Right atrium auricular region (tissue), 2 donors: Measurements from ENCODE around the gene TBX2. TPM values are rescaled to one million over a fixed set of nuclear protein-coding genes. Genes with fewer than 3 reads are reported as not detected.

Source experiments
- DNase-seq: peaks from one replicate; pipeline ENCODE4 v3.0.0-alpha.2; 2019; ENCODE audit warnings: low spot score
- H3K27ac ChIP-seq, 2 donors: fragments of 200-600 bp; sonication (generic); 1 replicate in 1 of 2; 2 replicates in 1 of 2; pipeline ENCODE4 v1.5.1; 2016 to 2019
- H3K27me3 ChIP-seq, 2 donors: fragments of 200-600 bp; sonication (generic); one replicate each; pipeline versions ENCODE4 v1.5.1 to v1.6.0; 2017 to 2019
- H3K36me3 ChIP-seq: fragments of 200-600 bp; sonication (generic); one replicate; pipeline ENCODE4 v1.5.1; 2016
- H3K4me1 ChIP-seq, 2 donors: fragments of 200-600 bp; sonication (generic); one replicate each; pipeline versions ENCODE4 v1.5.1 to v1.6.0; 2017 to 2019
- H3K4me3 ChIP-seq, 2 donors: fragments of 200-600 bp; sonication (generic); 1 replicate in 1 of 2; 2 replicates in 1 of 2; pipeline ENCODE4 v1.5.1; 2017 to 2019; ENCODE audit warnings: mild to moderate bottlenecking in 1 of 2, moderate library complexity in 1 of 2
- H3K9me3 ChIP-seq, 2 donors: fragments of 200-600 bp; sonication (generic); one replicate each; pipeline ENCODE4 v1.5.1; 2019
- CTCF ChIP-seq, 2 donors: fragments of 200-600 bp; sonication (generic); IDR thresholded peaks; one replicate each; pipeline ENCODE4 v1.5.1; 2019; ENCODE audit warnings: antibody characterized with exemption in 2 of 2
- total RNA-seq, 2 donors: library from RNA; depleted of rRNA; stranded (reverse); fragments of >200 nt; gene quantifications; one replicate each; pipeline ENCODE4 v1.1.0, GENCODE V29; 2016

TBX2 gene
- total RNA-seq, 2 donors from 2014 or later: 4.3 to 6.9 TPM

DNA sequence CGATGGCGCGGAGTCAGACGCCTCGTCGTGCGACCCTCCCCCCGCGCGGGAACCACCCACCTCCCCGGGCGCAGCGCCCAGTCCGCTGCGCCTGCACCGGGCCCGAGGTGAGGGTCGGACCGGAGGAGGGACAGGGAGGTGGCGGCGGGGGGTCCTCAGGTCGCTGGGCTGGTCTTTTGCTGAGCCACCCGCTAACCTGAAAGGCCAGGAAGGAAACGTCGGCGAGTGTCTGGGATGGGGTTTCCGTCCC, 4.9 kb downstream of the TBX2 start:
- Histone ChIP-seq H3K27ac (peak overlapping the region; percentile 16 to 40), H3K36me3 (no peaks in the 10 kb centered on the region)
- no peak for DNase-seq

DNA sequence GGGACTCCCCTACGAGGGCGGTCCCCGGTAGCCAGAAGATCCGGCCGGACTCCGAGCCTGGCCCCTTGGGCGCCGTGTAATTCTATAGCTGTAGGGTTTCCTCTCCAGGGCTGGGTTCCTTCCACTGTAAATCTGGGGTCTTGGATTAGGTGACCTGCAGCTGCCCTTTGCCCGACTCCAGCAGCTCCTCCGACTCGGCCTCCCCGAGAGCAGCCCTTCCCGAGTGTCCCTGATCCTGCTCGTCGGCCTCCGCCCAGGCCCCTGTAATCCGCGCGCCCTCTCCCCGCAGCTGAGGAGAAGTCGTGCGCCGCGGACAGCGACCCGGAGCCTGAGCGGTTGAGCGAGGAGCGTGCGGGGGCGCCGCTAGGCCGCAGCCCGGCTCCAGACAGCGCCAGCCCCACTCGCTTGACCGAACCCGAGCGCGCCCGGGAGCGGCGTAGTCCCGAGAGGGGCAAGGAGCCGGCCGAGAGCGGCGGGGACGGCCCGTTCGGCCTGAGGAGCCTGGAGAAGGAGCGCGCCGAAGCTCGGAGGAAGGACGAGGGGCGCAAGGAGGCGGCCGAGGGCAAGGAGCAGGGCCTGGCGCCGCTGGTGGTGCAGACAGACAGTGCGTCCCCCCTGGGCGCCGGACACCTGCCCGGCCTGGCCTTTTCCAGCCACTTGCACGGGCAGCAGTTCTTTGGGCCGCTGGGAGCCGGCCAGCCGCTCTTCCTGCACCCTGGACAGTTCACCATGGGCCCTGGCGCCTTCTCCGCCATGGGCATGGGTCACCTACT, 5.5 kb downstream of the TBX2 start:
- Histone ChIP-seq H3K27me3 (peaks cover 15 to 29% of the 10 kb centered on the region in 2 donors), H3K36me3 (no peaks in the 10 kb centered on the region), H3K4me3 (peak overlapping the region; percentile 8 to 61), H3K9me3 (no peaks in the 10 kb centered on the region), H3K4me1 (peaks cover 0 to 53% of the 10 kb centered on the region in 2 donors), H3K27ac (peak overlapping the region; percentile 40 to 58)
- TF ChIP-seq CTCF (IDR thresholded peaks at IDR 0.05): no peak
- DNase-seq: no peak

More for the DNA sequence above, 4.9 kb downstream of the TBX2 start:
- peaks cover 0 to 50% of the 10 kb centered on the region in 2 donors for H3K4me1 ChIP-seq
- no peaks in the 10 kb centered on the region for H3K9me3 ChIP-seq
- peak overlapping the region in 1 of 2 donors; percentile 61 for H3K4me3 ChIP-seq
- H3K27me3 ChIP-seq: peaks cover 15 to 29% of the 10 kb centered on the region in 2 donors
- TF ChIP-seq CTCF (IDR thresholded peaks at IDR 0.05): no peak

- no peaks in the 10 kb centered on the region for H3K36me3 ChIP-seq
- H3K27me3 ChIP-seq: peaks cover 19 to 29% of the 10 kb centered on the region in 2 donors
- DNase-seq: no peak
- peaks cover 0 to 55% of the 10 kb centered on the region in 2 donors for H3K4me1 ChIP-seq
- peak overlapping the region; percentile 40 to 58 for H3K27ac ChIP-seq
- no peaks in the 10 kb centered on the region for H3K9me3 ChIP-seq
- H3K4me3 ChIP-seq: peak overlapping the region in 1 of 2 donors; percentile 61
- no peak for TF ChIP-seq CTCF (IDR thresholded peaks at IDR 0.05)
These were observed 6.3 kb downstream of the TBX2 start for GRCh38 chr17:61405686-61406536.

GRCh38 chr17:61406537-61406845, 6.8 kb downstream of the TBX2 start:
- peaks cover 0 to 55% of the 10 kb centered on the region in 2 donors for H3K4me1 ChIP-seq
- H3K36me3 ChIP-seq: no peaks in the 10 kb centered on the region
- peak overlapping the region in 1 of 2 donors; percentile 58 for H3K27ac ChIP-seq
- no peak for TF ChIP-seq CTCF (IDR thresholded peaks at IDR 0.05)
- no peak overlapping the region for H3K4me3 ChIP-seq
- H3K27me3 ChIP-seq: peaks cover 19 to 28% of the 10 kb centered on the region in 2 donors
- no peaks in the 10 kb centered on the region for H3K9me3 ChIP-seq
- DNase-seq: no peak

DNA sequence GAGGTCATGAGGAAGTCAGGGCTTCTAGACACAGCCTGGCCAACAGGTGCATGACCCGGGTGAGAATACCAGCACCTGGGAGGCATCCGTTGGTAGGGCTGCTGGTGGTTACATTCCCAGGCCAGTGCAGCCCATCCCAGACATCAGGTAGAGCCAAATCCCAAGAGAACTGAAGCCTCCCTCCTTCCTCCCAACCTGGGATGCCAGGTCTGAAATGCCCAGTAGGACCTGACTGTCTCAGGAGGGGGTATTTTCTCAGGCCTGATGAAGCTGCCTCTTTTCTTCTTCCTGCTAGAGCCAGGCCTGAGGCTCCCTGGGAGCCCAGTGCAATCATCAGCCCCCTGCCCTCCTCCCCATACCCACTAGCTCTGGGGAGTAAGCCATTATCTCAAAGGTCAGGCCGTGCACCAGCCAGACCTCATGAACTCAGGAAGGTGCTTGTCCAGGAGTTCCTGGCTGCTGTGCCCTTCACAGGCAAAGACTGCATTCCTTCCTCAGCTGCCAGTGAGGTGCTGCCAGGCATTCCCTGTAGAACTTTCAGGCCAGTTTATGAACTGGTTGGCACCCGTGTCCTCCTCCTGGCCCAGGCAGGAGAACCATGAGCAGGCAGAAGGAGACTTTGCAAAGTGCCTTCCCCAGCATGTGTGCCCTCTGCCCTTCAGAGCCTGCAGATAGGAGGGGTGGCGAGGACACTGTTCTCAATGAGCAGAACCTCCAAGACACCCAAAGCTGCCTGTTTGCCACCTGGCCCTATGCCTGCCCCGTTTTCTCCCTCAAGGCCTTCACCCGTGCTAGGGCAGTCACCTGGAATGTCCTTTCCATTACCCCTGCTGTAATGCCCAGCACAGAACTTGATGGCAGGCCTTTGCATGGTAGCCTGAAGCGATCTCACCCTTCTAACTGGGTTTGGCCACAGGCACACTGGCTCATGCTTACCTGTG, 7.6 kb downstream of the TBX2 start:
- Histone ChIP-seq H3K9me3 (no peaks in the 10 kb centered on the region), H3K4me3 (no peak overlapping the region), H3K27me3 (peaks cover 19 to 21% of the 10 kb centered on the region in 2 donors), H3K4me1 (peaks cover 0 to 56% of the 10 kb centered on the region in 2 donors), H3K27ac (peak overlapping the region; percentile 14 to 26), H3K36me3 (no peaks in the 10 kb centered on the region)
- no peak for TF ChIP-seq CTCF (IDR thresholded peaks at IDR 0.05)
- no peak for DNase-seq
